GM12878 (cell line): ENCODE data around the gene SLC7A1. TPM values are rescaled to one million over a fixed set of nuclear protein-coding genes. Genes with fewer than 3 reads are reported as not detected.

Source experiments
- ATF7 ChIP-seq: fragments of 450-650 bp; IDR thresholded peaks from 2 replicates; pipeline ENCODE4 v1.6.1; 2016; ENCODE audit warnings: low read depth, mild to moderate bottlenecking
- BACH1 ChIP-seq: fragments of 450-650 bp; IDR thresholded peaks from 2 replicates; pipeline ENCODE4 v1.6.1; 2017; ENCODE audit warnings: mild to moderate bottlenecking, borderline replicate concordance
- BMI1 ChIP-seq: fragments of 450-650 bp; IDR thresholded peaks from 2 replicates; pipeline ENCODE4 v1.6.1; 2016; ENCODE audit warnings: mild to moderate bottlenecking, moderate library complexity, borderline replicate concordance
- CHD2 ChIP-seq: IDR thresholded peaks from 2 replicates; pipeline ENCODE4 v1.6.1; 2011; ENCODE audit warnings: low read depth, low read length, improper control_type of control experiment, borderline replicate concordance
- EGR1 ChIP-seq, 2 experiments: IDR thresholded peaks; 1 replicate in 1 of 2; 2 replicates in 1 of 2; pipeline ENCODE4 v1.6.1; 2011 to 2012; ENCODE audit warnings: low read depth in 2 of 2, low read length in 2 of 2, borderline replicate concordance in 1 of 2, mild to moderate bottlenecking in 1 of 2, moderate library complexity in 1 of 2
- KAT2A ChIP-seq: conservative IDR thresholded peaks from 2 replicates; pipeline ENCODE4 v1.6.1; 2011; ENCODE audit warnings: low read depth, low read length; ENCODE audit not compliant: control insufficient read depth
- MTA3 ChIP-seq: IDR thresholded peaks from 2 replicates; pipeline ENCODE4 v1.6.1; 2012; ENCODE audit warnings: low read length, inconsistent platforms, borderline replicate concordance
- MYB ChIP-seq: fragments of 150-350 bp; IDR thresholded peaks from 2 replicates; pipeline ENCODE4 v1.6.1; 2014; ENCODE audit warnings: mild to moderate bottlenecking, low read depth, low read length, borderline replicate concordance
- NR2F1 ChIP-seq: fragments of 450-650 bp; conservative IDR thresholded peaks from 2 replicates; pipeline ENCODE4 v1.6.1; 2017; ENCODE audit warnings: mild to moderate bottlenecking
- POLR2AphosphoS2 ChIP-seq: IDR thresholded peaks from 2 replicates; pipeline ENCODE4 v1.6.1; 2011; ENCODE audit warnings: low read depth, mild to moderate bottlenecking, low read length, improper control_type of control experiment, moderate library complexity
- POLR2AphosphoS5 ChIP-seq: IDR thresholded peaks from 2 replicates; pipeline ENCODE4 v1.6.1; 2011; ENCODE audit warnings: mild to moderate bottlenecking, low read length, inconsistent platforms
- RAD21 ChIP-seq: IDR thresholded peaks from 2 replicates; pipeline ENCODE4 v1.6.1; 2011; ENCODE audit warnings: mild to moderate bottlenecking, low read depth, low read length, moderate library complexity; ENCODE audit not compliant: insufficient read depth
- RB1 ChIP-seq: fragments of 450-650 bp; formaldehyde crosslinking; IDR thresholded peaks from 2 replicates; pipeline ENCODE4 v1.6.1; 2017; ENCODE audit warnings: mild to moderate bottlenecking, borderline replicate concordance
- ZNF207 ChIP-seq: fragments of 450-650 bp; IDR thresholded peaks from 2 replicates; pipeline ENCODE4 v1.6.1; 2014; ENCODE audit warnings: antibody characterized with exemption, mild to moderate bottlenecking, borderline replicate concordance
- polyA plus RNA-seq, 11 experiments: library from polyadenylated mRNA; depleted of rRNA in 4 of 11; unstranded in 6 of 11; stranded (reverse) in 5 of 11; fragments of >200 nt; fragmentation: Nextera tagmentation in 4 of 11; fragmentation: Illumina TruSeq in 1 of 11; extraction: Ambion mirVana in 4 of 11; extraction: Trizol in 1 of 11; gene quantifications; 1 replicate in 1 of 11; 2 replicates in 10 of 11; pipeline versions ENCODE4 v1.2.1 to v1.2.3, GENCODE V29; 2011 to 2016; ENCODE audit warnings: inconsistent platforms in 2 of 11, missing spikeins in 2 of 11, low read depth in 1 of 11
- total RNA-seq, 4 experiments: library from RNA; depleted of rRNA in 3 of 4; stranded (reverse); fragments of >200 nt in 3 of 4; fragmentation: Illumina TruSeq in 1 of 4; extraction: Trizol in 1 of 4; gene quantifications; 2 replicates each; pipeline versions ENCODE4 v1.2.1 to v1.2.3, GENCODE V29; 2013 to 2021
- TF ChIP-seq, protein P1 (sequence below): IDR thresholded peaks from 2 replicates; pipeline ENCODE4 v1.6.1; 2012; ENCODE audit warnings: low read length, inconsistent platforms
- TF ChIP-seq, protein P2 (sequence below): fragments of 450-650 bp; IDR thresholded peaks from 2 replicates; pipeline ENCODE4 v1.6.1; 2016; ENCODE audit warnings: mild to moderate bottlenecking

The SLC7A1 gene
- total and polyA plus RNA-seq, 10 of the 15 experiments (the other 5 are each of a cell fraction or from before 2014, with no cell fraction given): 6.4 to 91.7 (median 23.4) TPM

DNA sequence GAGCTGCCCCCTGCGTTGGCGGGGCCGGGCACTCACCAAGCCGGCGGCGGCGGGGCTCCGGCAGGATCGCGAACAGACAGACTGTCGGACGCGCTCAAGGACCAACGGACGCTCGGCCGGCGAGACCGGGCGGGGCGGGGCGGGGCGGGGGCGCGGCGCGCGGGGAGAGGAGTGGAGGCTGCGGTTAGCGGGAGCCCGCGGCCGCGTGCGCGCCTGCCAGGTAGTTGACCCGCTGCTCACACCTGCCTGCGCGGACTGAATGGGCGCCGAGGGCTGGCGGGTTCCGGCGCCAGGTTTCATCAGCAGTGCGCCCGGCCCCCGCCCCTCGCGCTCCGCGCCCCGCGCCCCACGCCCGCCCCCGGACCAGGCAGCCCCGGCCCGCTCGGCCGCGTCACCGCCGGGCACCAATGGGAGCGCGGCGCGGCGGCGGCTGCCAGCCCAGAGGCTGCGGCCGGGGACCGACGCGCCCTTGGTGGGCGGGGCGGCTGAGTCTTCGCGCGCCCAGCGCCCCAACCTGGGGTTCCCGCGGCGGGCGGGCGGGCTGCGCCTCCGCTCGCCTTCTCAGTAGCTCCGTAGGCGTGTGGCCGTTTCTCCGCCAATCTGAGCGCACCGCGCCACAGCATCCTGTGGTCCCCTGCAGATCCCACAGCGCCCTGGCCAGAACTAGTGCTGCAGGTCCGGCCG, at the start of gene SLC7A1 (continued):
- TF ChIP-seq BACH1: peak; percentile 34; the same call in 1 of the 2 replicates
- TF ChIP-seq MYB: 0 out of 2 replicates have a peak, but pooled peaks have one; percentile 30
- TF ChIP-seq EGR1 (IDR thresholded peaks at IDR 0.05; ENCODE audit: borderline replicate concordance in 1 of 2, low read depth in 2 of 2, low read length in 2 of 2): peak in 1 of 2 experiments; percentile 68; a peak in 2 of 3 replicates
- TF ChIP-seq, protein P1, sequence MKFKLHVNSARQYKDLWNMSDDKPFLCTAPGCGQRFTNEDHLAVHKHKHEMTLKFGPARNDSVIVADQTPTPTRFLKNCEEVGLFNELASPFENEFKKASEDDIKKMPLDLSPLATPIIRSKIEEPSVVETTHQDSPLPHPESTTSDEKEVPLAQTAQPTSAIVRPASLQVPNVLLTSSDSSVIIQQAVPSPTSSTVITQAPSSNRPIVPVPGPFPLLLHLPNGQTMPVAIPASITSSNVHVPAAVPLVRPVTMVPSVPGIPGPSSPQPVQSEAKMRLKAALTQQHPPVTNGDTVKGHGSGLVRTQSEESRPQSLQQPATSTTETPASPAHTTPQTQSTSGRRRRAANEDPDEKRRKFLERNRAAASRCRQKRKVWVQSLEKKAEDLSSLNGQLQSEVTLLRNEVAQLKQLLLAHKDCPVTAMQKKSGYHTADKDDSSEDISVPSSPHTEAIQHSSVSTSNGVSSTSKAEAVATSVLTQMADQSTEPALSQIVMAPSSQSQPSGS: no peak
- TF ChIP-seq, protein P2, sequence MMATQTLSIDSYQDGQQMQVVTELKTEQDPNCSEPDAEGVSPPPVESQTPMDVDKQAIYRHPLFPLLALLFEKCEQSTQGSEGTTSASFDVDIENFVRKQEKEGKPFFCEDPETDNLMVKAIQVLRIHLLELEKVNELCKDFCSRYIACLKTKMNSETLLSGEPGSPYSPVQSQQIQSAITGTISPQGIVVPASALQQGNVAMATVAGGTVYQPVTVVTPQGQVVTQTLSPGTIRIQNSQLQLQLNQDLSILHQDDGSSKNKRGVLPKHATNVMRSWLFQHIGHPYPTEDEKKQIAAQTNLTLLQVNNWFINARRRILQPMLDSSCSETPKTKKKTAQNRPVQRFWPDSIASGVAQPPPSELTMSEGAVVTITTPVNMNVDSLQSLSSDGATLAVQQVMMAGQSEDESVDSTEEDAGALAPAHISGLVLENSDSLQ: no peak
- 0 out of 2 replicates have a peak, but pooled peaks have one; percentile 6 for TF ChIP-seq POLR2AphosphoS2
- no peak for TF ChIP-seq BMI1
- no peak for TF ChIP-seq ZNF207
- TF ChIP-seq RB1: peak; percentile 85; the same call in 1 of the 2 replicates
- no peak; the same call in 1 of the 2 replicates for TF ChIP-seq POLR2AphosphoS5
- TF ChIP-seq NR2F1: 0 out of 2 replicates have a peak, but pooled peaks have one; percentile 15
- TF ChIP-seq KAT2A: no peak
- 0 out of 2 replicates have a peak, but pooled peaks have one; percentile 8 for TF ChIP-seq RAD21
- TF ChIP-seq CHD2: no peak
- no peak for TF ChIP-seq MTA3
- no peak for TF ChIP-seq ATF7
